EL (cell line): Measurements from ENCODE around the gene REX1BD.
"Not testable (repeated sequence)": the region's sequence is repeated elsewhere in the genome, so short reads cannot be mapped to it uniquely, and the experiment has no call there.

Source experiments
- DNase-seq: peaks from one replicate; pipeline ENCODE4 v3.0.0-alpha.2; 2016

Gene REX1BD

DNA sequence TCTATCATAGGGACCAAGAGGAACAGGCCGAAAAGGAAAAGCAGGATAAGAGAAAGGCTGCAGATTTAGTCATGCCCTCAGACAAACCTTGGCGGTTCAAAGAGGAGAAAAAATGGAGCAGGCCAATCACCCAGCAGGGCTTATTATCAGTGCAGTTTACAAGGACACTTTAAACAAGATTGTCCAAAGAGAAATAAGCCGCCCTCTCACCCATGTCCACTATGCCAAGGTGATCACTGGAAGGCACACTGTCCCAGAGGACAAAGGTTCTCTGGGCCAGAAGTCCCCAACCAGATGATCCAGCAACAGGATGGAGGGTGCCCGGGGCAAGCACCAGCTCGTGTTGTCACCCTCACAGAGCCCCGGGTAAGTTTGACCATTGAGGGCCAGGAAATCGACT is 8.3 kb upstream of the REX1BD start:
- DNase-seq = no peak

DNA sequence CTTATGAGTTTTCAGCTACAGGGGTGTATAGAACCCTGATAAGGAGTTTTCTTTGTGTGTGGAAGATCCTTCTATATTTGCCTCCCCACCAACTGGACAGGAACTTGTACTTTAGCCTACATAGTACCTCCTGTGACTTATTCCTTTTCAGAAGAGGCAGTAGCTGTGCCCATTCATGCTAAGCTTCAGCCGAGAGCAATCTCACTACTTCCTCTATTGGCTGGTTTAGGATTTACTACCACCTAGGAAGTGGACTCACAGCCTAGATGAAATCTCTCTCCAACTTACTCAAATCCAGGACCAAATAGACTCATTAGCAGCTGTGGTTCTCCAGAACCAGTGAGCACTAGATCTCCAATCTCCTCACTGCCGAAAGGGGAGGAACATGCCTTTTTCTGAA is 2.3 kb upstream of the REX1BD start:
- DNase-seq = no peak

DNA sequence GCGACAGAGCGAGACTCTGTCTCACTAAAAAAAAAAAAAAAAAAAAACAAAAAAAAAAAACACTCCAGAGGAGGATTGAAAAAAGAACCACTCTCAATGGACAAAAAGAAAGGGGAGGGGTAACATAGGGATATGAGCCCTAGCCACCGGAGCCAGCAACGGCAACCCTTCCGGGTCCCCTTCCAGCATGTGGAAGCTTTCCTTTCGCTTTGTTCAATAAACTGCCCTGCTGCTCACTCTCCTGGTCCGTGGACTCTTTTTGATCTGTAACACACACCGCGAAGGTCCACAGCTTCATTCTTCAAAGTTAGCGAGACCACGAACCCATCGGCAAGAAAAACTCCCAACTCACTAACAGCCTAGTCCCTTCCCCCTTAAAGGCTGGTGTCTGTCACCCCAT is 1.0 kb upstream of the REX1BD start:
- DNase-seq = no peak

DNA sequence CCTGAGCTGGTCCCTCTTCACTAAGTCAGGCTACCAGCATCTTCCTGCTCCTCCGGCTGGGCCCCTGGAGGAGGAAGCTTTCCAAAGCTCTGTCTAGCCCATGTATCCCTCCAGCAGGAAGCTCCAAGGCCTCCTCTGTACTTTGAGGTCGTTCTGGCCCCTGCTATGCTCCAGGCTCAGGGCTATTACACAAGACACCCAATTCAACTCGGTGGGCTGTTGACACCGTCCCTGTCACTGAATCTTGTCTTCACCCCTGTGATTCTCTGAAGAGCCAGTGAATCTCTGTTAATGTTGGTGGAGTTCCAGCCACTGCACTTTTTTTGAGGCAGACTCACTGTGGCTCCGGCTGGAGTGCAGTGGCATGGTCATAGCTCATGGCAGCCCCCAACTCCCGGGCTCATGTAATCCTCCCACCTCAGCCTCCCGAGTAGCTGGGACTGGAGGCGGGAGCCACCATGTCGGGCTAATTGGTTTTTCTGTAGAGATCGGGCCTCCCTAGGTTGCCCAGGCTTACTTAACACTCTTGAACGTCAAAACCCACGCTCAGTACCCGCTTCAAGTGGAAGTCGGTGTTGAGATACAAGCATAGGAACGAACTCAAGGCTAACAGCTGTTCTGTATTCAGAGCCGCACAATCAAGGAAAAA is 512 bp upstream of the REX1BD start:
- no peak for DNase-seq

DNA sequence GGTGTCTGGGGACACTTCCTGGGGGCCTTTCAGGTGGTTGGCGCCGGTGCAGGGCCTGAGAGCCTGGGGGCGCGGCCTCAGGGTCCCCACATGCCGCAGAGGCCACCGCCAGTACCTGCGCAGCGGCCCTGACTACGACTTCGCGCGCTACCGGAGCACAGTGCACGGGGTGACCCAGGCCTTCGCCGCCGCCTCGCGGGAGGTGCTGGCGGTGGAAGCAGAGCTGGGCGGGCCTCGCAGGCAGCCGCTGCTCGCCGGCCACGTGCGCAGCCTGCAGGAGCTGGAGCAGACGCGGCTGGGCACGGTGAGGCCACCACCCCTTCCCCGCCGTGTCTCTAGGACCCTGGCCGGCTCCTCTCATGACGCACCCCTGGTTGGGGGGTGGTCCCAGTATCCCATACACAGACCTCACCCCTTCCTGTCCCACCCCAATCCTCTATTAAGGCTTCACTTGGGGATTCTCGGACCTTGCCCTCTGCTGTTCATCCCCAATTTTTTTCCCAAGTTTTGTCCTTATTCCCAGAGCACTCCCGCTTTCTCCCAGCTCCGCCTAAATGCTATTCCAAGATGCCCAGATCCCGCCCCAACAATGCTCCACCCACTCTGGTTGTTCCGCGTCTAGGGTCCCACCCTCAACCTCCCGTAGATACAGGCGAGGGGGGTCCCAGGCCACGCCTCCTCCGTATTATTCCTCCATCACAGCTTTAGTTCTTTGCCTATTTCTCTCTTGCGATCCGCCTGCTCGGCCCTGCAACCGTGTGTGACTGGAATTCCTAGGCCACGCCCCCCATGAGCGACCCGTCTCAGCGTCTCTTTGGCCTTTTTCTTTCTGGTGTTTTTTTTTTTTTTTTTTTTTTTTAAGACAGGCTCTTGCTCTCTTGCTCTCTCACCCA is 1.0 kb downstream of the REX1BD start:
- peak; percentile 71 for DNase-seq

DNA sequence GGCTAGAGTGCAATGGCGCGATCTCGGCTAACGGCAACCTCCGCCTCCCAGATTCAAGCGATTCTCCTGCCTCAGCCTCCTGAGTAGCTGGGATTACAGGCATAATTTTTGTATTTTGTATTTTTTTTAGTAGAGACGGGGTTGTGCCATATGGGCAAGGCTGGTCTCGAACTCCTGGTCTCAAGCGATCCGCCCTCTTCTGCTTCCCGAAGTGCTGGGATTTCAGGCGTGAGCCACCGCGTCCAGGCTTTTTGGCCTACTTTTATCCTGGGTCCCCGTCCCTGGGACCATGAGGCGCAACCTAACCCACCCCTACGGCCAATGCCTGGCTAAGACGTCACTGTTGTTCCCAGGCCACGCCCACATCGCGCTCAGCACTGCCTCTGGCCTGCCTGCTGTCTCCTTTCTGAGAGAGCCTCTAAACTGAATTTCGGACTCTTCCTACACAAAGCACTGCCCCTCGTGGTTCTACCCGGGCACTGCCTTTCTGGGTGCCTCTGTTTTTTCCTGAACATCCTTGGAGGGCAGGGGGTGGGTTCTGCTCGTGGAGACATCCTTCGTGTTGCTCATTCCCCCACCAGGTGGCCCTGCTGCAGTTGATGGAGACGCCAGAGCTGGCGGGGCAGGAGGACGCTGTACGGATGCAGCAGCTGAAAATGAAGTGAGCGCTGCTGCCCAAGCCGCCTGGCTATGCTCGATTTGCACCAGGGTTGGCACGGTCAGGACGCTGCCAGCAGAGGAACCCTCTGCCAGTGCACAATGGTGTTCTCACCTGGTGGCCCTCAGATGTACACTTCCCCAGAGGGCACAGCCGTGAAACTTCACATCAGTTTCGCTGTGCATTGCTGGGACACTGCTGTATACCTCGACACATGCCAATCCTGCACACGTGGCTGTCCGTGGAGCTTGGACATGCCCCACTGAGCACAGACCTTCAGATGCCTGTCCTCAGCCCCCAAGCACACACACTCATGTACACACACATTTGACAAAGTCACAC is 2.0 kb downstream of the REX1BD start:
- peak; percentile 21 for DNase-seq

DNA sequence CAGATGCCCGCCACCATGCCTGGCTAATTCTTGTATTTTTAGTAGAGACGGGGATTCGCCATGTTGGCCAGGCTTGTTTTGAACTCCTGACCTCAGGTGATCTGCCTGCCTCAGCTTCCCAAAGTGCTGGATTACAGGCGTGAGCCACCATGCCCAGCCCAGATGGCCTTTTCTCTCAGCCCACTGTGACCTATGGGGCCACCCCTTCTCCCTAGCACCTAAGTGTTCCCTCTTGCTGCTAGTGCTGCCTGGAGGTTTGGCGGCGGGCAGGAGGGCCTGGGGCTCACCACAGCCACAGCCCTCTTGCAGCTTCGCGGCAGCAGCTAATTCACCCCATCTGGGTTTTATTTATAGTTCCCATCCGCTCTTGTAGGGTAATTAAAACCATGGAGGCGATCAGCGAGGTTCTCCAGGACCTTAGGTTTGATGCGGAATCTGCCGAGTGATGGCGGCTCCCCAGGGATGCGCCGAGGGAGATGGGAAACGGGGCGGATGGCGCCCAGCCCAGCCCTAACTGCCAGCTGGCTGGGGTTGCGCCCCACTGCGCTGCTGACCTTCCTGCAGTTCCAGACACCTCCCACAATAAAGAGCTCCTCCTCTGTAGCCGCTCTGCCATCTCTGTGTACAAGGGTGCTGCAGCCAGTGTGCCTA is 3.3 kb downstream of the REX1BD start:
- DNase-seq = no peak

DNA sequence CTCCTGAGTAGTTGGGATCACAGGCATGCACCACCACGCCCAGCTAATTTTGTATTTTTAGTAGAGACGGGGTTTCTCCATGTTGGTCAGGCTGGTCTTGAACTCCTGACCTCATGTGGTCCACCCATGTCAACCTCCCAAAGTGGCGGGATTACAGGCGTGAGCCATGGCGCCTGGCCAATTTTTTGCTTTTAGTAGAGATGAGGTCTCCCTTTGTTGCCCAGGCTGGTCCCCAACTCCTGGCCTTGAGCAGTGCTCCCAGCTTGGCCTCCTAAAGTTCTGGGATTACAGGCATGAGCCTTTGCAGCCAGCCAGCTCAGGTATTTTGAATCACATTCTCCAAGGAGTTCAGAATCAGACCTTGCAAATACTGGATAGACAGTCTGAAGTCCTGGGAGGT is 4.1 kb downstream of the REX1BD start:
- not testable (repeated sequence) for DNase-seq

DNA sequence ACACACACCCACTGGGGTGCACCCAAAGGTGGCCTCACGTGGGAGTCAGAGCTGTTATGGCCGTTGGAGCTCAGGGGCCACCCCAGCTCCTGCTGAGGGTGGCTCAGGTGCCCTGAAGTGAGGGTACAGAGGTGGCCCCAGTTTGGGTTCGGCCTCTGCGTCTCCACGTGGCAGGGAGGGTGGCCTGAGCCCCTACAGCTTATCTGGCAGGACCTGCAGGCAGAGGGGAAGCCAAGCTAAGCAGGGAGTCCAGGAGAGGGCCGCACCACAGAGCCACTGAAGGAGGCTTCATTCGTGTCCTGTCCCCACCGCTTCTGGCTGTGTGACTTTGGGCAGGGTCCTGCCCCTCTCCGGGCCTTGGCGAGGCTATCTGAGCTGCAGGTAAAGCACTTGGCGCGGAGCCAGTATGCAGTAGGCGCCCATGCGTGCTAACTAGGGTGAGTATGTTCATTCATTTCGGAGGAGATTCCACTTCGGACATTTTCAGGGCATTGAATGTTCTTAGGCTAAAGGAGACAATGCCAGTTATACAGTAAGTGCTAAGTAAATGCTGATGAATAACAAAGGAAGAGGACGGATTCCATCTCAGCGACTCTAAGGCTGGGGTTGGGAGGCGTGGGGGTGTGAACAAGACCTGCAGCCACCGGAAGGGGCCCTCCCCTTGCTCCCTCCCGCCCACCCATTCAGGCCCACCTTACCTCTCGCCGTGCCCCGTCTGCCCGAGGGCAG is 4.9 kb downstream of the REX1BD start:
- DNase-seq = no peak

DNA sequence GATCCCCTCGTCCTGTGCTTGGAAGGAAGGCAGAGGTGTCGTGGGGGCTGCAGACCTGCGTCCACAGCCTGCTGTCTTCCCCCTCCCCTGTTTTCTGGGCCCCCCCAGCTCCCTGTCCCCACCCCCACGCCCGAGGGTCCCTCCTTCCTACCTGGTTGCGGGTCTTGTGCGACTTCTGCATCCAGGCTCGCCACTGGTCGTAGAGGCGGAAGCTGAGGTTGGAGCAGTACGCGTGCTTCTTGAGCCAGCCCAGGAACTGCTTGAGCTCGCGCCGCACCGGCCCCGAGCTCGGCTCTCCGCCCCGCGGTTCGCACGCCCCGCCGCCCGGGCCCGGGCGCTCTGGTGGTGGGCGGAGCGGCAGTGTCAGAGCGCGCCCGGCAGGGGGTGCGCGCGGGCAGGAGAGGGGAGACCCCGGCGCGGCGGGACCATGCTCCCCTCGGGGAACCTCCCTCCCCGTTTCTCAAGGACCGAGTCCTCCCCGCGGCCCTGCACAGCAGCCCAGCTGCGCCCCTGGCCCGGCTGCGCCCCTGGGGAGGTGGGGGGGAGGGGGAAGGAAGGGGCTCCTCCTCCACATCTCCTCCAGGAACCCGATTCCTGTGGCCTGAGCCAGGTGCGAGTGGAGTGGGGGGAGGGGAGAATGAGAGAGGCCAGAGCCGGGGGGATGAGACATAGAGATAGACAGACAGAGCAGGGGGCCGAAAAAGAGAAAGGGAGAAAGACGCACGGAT is 5.7 kb downstream of the REX1BD start:
- DNase-seq = peak; percentile 73

DNA sequence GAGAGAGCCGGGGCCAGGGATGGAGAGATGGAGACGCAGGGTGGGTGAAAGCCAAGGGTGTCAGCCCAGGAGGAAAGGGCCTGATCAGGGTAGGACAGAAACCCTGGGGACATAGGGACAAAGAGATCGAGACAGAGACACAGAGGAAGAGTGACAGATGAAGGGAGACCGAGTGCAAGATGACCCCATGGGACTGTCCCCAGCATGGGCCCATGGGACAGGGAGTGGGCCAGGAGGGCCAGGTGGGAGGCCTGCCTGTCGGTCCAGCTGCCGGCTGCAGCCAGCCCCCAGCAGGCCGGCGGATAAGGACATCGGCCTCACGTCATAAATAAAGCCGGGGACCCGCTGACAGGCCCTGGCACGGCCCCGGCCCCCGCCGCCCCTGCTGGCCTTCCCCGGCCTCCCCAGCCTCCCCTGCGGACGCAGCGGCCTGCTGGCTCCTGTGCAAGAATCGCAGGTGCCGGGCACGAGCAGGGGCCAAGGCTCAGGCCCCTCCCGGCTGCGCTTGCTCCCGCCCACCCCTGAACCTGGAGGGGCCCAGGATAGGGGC is 6.3 kb downstream of the REX1BD start:
- DNase-seq = no peak

DNA sequence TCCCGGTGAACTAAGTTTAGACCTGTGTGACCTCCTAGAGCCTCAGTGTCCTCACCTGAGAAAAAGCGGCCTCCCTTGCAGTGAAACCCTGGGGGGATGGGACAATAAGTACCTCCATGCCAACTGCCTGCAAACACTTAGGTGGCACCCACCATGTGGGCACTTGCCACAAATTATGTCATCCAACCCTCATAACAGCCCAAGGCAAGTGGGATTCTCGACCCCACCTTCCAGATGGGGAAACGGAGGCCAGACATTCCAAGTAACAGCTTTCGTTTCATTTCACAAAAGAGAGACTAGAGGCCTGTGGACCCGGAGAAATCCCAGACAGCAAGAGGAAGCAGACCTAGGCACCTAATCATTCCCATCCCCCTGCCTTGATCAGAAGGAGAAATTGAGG is 6.9 kb downstream of the REX1BD start:
- DNase-seq = no peak

DNA sequence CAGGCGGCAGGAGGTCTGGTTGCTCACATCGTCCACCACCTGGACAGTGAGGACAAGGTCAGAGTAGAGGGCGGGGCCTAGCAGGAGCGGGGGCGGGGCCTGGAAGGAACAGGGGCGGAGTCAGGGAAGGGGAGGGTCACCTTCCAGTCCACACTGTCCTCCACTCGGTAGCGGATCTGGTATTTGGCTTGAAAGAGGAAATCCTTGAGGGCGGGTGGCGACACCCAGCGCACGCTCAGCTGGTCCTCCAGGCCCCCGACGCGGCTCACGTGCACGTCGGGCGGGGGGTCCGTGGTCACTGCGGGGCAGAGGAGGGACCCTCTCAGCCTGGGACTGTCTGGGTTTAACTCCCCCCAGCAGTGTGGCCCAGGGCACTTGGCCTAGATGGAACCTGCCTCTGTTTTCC is 8.2 kb downstream of the REX1BD start:
- peak; percentile 20 for DNase-seq

DNA sequence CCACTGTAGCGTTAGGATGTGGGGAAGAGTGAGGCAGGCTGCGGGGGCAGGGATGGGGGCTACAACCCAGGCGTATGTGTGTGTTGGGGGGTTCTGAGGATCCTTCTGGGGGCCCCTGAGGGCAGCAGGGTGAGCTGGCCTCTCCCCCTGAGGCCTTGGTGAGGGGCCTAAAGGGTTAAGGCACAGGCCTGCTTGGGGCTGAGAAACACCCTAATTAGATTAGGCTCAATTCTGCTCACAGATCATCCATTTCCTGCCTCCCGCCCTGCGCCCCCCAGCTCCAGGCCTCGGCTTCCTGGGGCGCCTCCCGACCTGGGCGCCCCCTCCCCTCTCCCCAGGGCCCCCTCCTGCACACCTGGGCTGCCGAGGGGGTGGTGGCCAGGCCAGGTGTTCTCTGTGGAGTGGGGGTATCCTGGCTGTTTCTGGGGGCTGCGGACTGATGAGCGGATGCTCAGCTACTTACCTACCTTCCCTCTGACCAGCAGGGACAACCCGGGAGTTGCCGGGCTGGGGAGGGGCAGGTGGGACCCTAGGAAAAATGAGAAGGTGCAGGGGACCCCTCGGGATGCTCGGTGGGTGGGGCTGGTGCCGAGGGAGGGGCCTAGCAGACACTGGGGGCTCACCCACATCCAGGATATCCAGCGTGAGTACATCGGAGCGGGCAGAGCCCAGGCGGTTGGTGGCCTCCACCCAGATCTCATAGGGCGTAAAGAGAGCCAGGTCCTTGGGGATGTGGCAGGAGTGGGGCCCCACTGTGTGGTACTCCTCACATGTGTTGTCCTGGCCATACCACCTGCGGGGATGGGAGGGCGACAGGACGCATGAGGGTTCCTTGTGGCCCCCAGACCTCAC is 9.4 kb downstream of the REX1BD start:
- DNase-seq = no peak

DNA sequence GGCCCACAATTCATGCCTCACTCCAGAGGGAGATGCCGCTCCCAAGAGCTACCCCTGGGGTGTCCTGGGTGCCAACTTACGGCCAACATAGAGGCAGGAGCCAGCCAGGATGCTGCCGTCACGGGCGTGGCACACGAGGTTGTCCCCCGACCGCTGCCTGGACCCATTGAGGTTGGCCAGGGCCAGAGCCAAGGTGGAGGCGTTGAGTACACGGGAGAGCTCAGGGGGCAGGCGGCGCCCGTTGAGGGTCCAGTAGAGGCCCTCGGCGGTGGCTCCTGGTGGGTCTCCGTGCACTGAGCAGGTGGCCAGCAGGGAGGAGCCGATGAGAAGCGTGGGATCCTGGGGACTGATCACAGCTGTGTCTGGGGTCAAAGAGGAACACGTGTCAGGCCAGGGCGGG is 10.9 kb downstream of the REX1BD start:
- DNase-seq = no peak

DNA sequence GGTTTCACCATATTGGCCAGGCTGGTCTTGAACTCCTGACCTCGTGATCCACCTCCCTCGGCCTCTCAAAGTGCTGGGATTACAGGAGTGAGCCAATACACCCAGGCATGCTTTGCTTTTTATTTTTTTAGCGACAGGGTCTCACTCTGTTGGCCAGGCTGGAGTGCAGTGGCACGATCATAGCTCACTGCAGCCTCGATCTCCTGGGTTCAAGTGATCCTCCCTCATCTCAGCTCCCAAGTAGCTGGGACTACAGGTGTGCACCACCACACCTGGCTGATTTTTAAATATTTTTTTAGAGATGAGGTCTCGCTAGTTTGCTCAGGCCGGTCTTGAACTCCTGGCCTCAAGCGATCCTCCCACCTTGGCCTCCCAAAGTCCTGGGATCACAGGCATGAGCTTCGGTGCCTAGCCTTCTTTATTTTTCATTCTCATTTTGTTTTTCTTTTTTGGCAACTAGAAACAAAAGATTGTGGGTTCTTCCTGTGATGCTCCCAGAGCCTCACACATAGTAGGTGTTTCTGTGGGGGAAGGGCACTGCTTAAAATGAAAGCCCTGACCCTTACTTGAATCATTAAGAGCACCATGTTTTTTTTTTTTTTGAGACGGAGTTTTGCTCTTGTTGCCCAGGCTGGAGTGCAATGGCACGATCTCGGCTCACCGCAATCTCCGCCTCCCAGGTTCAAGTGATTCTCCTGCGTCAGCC is 12.2 kb downstream of the REX1BD start:
- not testable (repeated sequence) for DNase-seq

DNA sequence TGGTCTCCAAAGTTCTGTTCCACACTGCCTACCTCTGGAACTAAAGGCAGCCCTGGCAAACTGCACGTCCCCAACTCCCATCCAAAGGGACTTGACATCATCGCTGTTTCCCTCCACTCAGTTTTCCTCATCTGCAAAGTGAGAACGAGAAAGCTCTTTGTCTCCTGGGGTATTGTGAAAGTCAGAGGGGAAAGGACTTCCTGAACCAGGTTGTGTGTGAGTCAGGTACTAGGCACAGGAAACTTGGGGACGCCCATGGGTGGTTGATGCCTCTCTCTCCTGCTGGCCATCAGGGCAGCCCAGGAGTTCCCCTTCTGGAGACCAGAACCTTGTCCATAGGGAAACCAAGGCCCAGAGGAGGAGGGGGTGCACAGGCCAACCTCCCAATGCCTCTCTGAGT is 13.3 kb downstream of the REX1BD start:
- no peak for DNase-seq

DNA sequence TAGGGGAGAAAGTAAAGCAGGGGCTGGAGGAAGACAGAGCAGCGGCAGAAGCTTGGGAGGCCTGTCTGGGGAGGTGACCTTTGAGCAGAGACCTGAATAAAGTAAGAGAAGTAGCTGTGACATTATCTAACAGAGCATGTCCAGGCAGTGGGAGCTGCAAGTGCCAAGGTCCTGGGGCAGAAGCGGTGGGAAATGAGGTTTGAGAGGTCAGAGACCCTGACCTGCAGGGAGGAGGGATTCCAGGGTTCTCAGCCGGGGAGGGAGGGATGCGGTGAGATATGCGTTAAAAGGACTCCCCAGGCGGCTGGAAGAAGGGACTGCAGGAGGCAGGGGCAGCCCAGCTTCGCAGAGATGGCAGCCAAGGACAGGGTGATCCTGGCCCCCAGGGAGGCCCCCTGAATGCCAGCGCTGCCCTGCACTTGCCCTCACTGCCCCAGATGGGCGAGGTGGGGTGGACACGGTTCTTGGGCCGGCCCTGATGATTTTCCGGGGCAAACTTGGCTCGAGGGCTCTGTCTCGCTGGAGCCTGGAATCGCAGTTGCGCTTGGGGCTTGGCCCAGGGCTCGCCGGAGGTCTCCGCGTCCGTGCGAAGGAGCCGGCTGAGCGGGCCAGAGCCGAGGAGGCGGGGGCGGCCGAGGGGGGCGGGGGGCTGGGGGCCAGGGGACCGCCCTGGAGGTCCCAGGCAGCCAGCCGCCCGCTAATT is 14.8 kb downstream of the REX1BD start:
- DNase-seq = no peak
